HEK293 (cell line): ENCODE data around the gene ACER3.
"Not testable (repeated sequence)": the region's sequence is repeated elsewhere in the genome, so short reads cannot be mapped to it uniquely, and the experiment has no call there.

Source experiments
- CTCF ChIP-seq: fragments of 450-650 bp; formaldehyde crosslinking; IDR thresholded peaks from 2 replicates; pipeline ENCODE4 v1.5.1; 2016; ENCODE audit warnings: missing biosample characterization, missing genetic modification characterization
- GLI4 ChIP-seq: fragments of 450-650 bp; formaldehyde crosslinking; IDR thresholded peaks from 2 replicates; pipeline ENCODE4 v1.5.1; 2016; ENCODE audit warnings: missing biosample characterization, missing genetic modification characterization
- GLIS2 ChIP-seq: fragments of 450-650 bp; formaldehyde crosslinking; IDR thresholded peaks from 2 replicates; pipeline ENCODE4 v1.5.1; 2016; ENCODE audit warnings: missing biosample characterization, missing genetic modification characterization
- MZF1 ChIP-seq: fragments of 450-650 bp; formaldehyde crosslinking; IDR thresholded peaks from 2 replicates; pipeline ENCODE4 v1.5.1; 2017; ENCODE audit warnings: missing biosample characterization, missing genetic modification characterization, borderline replicate concordance
- PRDM10 ChIP-seq: fragments of 450-650 bp; formaldehyde crosslinking; IDR thresholded peaks from 2 replicates; pipeline ENCODE4 v1.5.1; 2016; ENCODE audit warnings: missing biosample characterization, missing genetic modification characterization
- REST ChIP-seq: fragments of 450-650 bp; formaldehyde crosslinking; IDR thresholded peaks from 2 replicates; pipeline ENCODE4 v1.5.1; 2016; ENCODE audit warnings: missing biosample characterization, missing genetic modification characterization
- SP7 ChIP-seq: fragments of 450-650 bp; formaldehyde crosslinking; IDR thresholded peaks from 2 replicates; pipeline ENCODE4 v1.5.1; 2016; ENCODE audit warnings: missing biosample characterization, missing genetic modification characterization
- YY1 ChIP-seq: fragments of 450-650 bp; formaldehyde crosslinking; IDR thresholded peaks from 2 replicates; pipeline ENCODE4 v1.5.1; 2018; ENCODE audit warnings: missing biosample characterization, missing genetic modification characterization
- ZBTB6 ChIP-seq: fragments of 450-650 bp; formaldehyde crosslinking; IDR thresholded peaks from 2 replicates; pipeline ENCODE4 v1.5.1; 2017; ENCODE audit warnings: missing biosample characterization, missing genetic modification characterization
- ZBTB8A ChIP-seq: fragments of 450-650 bp; formaldehyde crosslinking; IDR thresholded peaks from 2 replicates; pipeline ENCODE4 v1.5.1; 2016; ENCODE audit warnings: missing biosample characterization, missing genetic modification characterization
- ZNF449 ChIP-seq: fragments of 450-650 bp; formaldehyde crosslinking; IDR thresholded peaks from 2 replicates; pipeline ENCODE4 v1.5.1; 2017; ENCODE audit warnings: missing biosample characterization, mild to moderate bottlenecking, missing genetic modification characterization, moderate library complexity
- ZNF843 ChIP-seq: fragments of 450-650 bp; formaldehyde crosslinking; IDR thresholded peaks from 2 replicates; pipeline ENCODE4 v1.5.1; 2016; ENCODE audit warnings: missing biosample characterization, missing genetic modification characterization

GRCh38 chr11:77061258-77061657, 200.5 kb downstream of the ACER3 start:
- not testable (repeated sequence) for TF ChIP-seq CTCF (tag by site-specific recombination); ZBTB6 (tag by site-specific recombination); PRDM10 (tag by site-specific recombination); ZNF449 (tag by site-specific recombination); REST (tag by site-specific recombination); ZBTB8A; YY1 (tag by site-specific recombination); ZNF843 (tag by site-specific recombination); MZF1 (tag by site-specific recombination); GLI4 (tag by site-specific recombination); SP7 (tag by site-specific recombination); GLIS2 (tag by site-specific recombination)
